Stomach (tissue), 9 donors: Measurements from ENCODE around the gene FHOD3. TPM values are rescaled to one million over a fixed set of nuclear protein-coding genes. Genes with fewer than 3 reads are reported as not detected.

Experiments
- DNase-seq, 2 donors: peaks; one replicate each; pipeline versions ENCODE4 v3.0.0 to v3.0.0-alpha.2; 2013 to 2019
- H3K27ac ChIP-seq, 5 donors: fragments of 200-600 bp in 4 of 5; sonication (generic) in 4 of 5; one replicate each; pipeline ENCODE4 v1.5.1; 2013 to 2019; ENCODE audit warnings: mild to moderate bottlenecking in 1 of 5, moderate library complexity in 1 of 5
- H3K27me3 ChIP-seq, 3 donors: fragments of 200-600 bp; sonication (generic); one replicate each; pipeline ENCODE4 v1.5.1; 2017 to 2019; ENCODE audit warnings: mixed run types in 1 of 3
- H3K36me3 ChIP-seq, 4 donors: fragments of 200-600 bp; sonication (generic); 1 replicate in 3 of 4; 2 replicates in 1 of 4; pipeline ENCODE4 v1.5.1; 2016 to 2019
- H3K4me1 ChIP-seq, 4 donors: fragments of 200-600 bp; sonication (generic); one replicate each; pipeline ENCODE4 v1.5.1; 2016 to 2019
- H3K4me3 ChIP-seq, 4 donors: fragments of 200-600 bp; sonication (generic) in 3 of 4; one replicate each; pipeline ENCODE4 v1.5.1; 2016 to 2019; ENCODE audit warnings: mild to moderate bottlenecking in 1 of 4
- H3K9me3 ChIP-seq, 4 donors: fragments of 200-600 bp; sonication (generic); one replicate each; pipeline ENCODE4 v1.5.1; 2016 to 2019
- EP300 ChIP-seq: sonication (generic); formaldehyde crosslinking; IDR thresholded peaks from one replicate; pipeline ENCODE4 v1.6.1; 2017; ENCODE audit warnings: antibody characterized with exemption
- POLR2A ChIP-seq, 4 donors: fragments of 450-650 bp; IDR thresholded peaks; one replicate each; pipeline ENCODE4 v1.6.1; 2016; ENCODE audit warnings: antibody characterized with exemption in 4 of 4, control low read depth in 2 of 4, mild to moderate bottlenecking in 1 of 4, moderate library complexity in 1 of 4
- POLR2AphosphoS5 ChIP-seq, 3 donors: sonication (generic); formaldehyde crosslinking; IDR thresholded peaks; one replicate each; pipeline ENCODE4 v1.6.1; 2016; ENCODE audit warnings: antibody characterized with exemption in 3 of 3
- WGBS, 5 donors: extraction: QIAGEN DNeasy Blood & Tissue Kit in 3 of 5; methylation state at CpG; one replicate each; pipeline versions ENCODE4 v1.1.5 to v1.1.7; 2013 to 2018; 5-methylcytosine and 5-hydroxymethylcytosine counted together
- intact Hi-C: fragments of 100-400 bp; cut with DNase I; formaldehyde crosslinking; loops from one replicate; pipeline ENCODE4 v1.15.1; 2023; ENCODE audit warnings: low total_unique reads
- polyA plus RNA-seq, 3 donors: library from polyadenylated mRNA; stranded (reverse); fragments of 200-250 nt; gene quantifications; one replicate each; pipeline ENCODE4 v1.2.3, GENCODE V29; 2013
- total RNA-seq, 5 donors: library from RNA; depleted of rRNA; stranded (reverse); fragments of >200 nt; gene quantifications; one replicate each; pipeline versions ENCODE4 v1.1.0 to v1.2.3, GENCODE V29; 2014 to 2016
- TF ChIP-seq, protein P1 (sequence below), 7 experiments: fragments of 450-650 bp in 4 of 7; fragments of 200-600 bp in 3 of 7; sonication (generic) in 3 of 7; IDR thresholded peaks; one replicate each; pipeline ENCODE4 v1.5.1; 2016 to 2019; ENCODE audit warnings: antibody characterized with exemption in 7 of 7, control low read depth in 2 of 7, mild to moderate bottlenecking in 1 of 7
- donor health status: healthy with polysubstance abuse.
- donor health status: Bipolar disorder and iron deficiency.
- donor health status: healthy.

FHOD3 gene
- total and polyA plus RNA-seq, 8 donors: under 0.01 to 9.1 (median 4.6) TPM

- no peak for DNase-seq
- Histone ChIP-seq H3K36me3 (no peaks in the 10 kb centered on the region), H3K27ac (no peak overlapping the region), H3K9me3 (no peaks in the 10 kb centered on the region), H3K4me1 (peaks cover 0 to 16% (median 0%) of the 10 kb centered on the region in 4 donors), H3K27me3 (no peaks in the 10 kb centered on the region), H3K4me3 (no peak overlapping the region)
- WGBS, 5 donors: 57 to 75% (median 70%) methylated on average over 3 of the region's 3 CpGs
- no peak for TF ChIP-seq POLR2A (IDR thresholded peaks at IDR 0.05)
- TF ChIP-seq POLR2AphosphoS5 (IDR thresholded peaks at IDR 0.05): no peak
- TF ChIP-seq EP300: no peak
- TF ChIP-seq, protein P1, sequence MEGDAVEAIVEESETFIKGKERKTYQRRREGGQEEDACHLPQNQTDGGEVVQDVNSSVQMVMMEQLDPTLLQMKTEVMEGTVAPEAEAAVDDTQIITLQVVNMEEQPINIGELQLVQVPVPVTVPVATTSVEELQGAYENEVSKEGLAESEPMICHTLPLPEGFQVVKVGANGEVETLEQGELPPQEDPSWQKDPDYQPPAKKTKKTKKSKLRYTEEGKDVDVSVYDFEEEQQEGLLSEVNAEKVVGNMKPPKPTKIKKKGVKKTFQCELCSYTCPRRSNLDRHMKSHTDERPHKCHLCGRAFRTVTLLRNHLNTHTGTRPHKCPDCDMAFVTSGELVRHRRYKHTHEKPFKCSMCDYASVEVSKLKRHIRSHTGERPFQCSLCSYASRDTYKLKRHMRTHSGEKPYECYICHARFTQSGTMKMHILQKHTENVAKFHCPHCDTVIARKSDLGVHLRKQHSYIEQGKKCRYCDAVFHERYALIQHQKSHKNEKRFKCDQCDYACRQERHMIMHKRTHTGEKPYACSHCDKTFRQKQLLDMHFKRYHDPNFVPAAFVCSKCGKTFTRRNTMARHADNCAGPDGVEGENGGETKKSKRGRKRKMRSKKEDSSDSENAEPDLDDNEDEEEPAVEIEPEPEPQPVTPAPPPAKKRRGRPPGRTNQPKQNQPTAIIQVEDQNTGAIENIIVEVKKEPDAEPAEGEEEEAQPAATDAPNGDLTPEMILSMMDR (IDR thresholded peaks at IDR 0.05): no peak
- intact Hi-C loops: no loop called here
Measured at GRCh38 chr18:36329684-36330434, 32.3 kb downstream of the FHOD3 start.

DNA sequence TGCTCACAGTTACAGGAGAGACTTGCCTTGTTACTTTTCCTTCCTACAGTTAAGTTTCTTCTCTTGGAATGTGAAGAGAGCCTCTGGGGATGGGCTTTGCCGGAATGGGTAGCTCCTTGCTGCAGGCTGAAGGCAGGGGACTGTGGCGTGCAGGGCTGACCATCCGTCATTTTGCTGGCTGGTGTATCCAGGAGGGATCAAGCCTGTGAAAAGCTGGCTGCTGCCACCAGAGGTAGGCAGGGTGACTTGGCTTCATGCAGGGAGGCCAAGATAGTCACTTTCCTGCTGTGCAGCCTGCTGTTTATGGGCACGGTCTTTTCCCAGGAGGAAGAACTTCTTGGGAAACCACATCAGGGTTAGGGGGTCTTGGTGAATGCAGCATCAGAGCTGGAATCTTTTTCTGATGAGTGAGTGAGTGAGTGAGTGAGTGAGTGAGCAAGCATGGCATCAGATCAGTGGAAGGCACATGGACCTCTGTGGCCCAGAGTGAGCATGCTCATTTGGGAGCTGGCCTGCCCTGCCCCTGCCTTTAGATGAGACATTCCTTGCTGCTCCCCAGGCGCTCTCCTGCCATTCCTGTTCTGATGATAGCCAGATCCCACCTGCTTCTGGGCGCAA is 33.0 kb downstream of the FHOD3 start:
- intact Hi-C loops: no loop called here
- Histone ChIP-seq H3K4me1 (peaks cover 0 to 16% (median 0%) of the 10 kb centered on the region in 4 donors), H3K4me3 (no peak overlapping the region), H3K36me3 (no peaks in the 10 kb centered on the region), H3K9me3 (no peaks in the 10 kb centered on the region), H3K27me3 (no peaks in the 10 kb centered on the region), H3K27ac (no peak overlapping the region)
- DNase-seq: no peak
- WGBS, 5 donors: 74 to 85% (median 83%) methylated on average over 6 of the region's 6 CpGs
- TF ChIP-seq POLR2A (IDR thresholded peaks at IDR 0.05): no peak
- no peak for TF ChIP-seq EP300

- no peak overlapping the region for H3K27ac ChIP-seq
- intact Hi-C loops: no loop called here
- no peak for DNase-seq
- no peaks in the 10 kb centered on the region for H3K27me3 ChIP-seq
- no peak overlapping the region for H3K4me3 ChIP-seq
- H3K9me3 ChIP-seq: no peaks in the 10 kb centered on the region
- peaks cover 0 to 16% (median 0%) of the 10 kb centered on the region in 4 donors for H3K4me1 ChIP-seq
- no peaks in the 10 kb centered on the region for H3K36me3 ChIP-seq
- TF ChIP-seq POLR2A (IDR thresholded peaks at IDR 0.05) (no peak), POLR2AphosphoS5 (IDR thresholded peaks at IDR 0.05) (no peak), EP300 (no peak)
- TF ChIP-seq, protein P1 (IDR thresholded peaks at IDR 0.05): no peak
- WGBS, 5 donors: 44 to 60% (median 56%) methylated on average over 5 of the region's 5 CpGs
Measured at GRCh38 chr18:36331521-36331971, 34.0 kb downstream of the FHOD3 start.

- intact Hi-C loops: no loop called here
- H3K4me1 ChIP-seq: peaks cover 0 to 16% (median 0%) of the 10 kb centered on the region in 4 donors
- no peaks in the 10 kb centered on the region for H3K36me3 ChIP-seq
- H3K9me3 ChIP-seq: no peaks in the 10 kb centered on the region
- 28 to 42% (median 35%) methylated on average over 3 of the region's 3 CpGs for WGBS, 5 donors
- peak in 1 of 2 donors; percentile 25 for DNase-seq
- TF ChIP-seq, protein P1 (IDR thresholded peaks at IDR 0.05): no peak
- TF ChIP-seq POLR2AphosphoS5 (IDR thresholded peaks at IDR 0.05): no peak
- no peak for TF ChIP-seq EP300
- no peak for TF ChIP-seq POLR2A (IDR thresholded peaks at IDR 0.05)
- no peak overlapping the region for H3K27ac ChIP-seq
- H3K4me3 ChIP-seq: no peak overlapping the region
- no peaks in the 10 kb centered on the region for H3K27me3 ChIP-seq
Measured at GRCh38 chr18:36333414-36333813, 35.9 kb downstream of the FHOD3 start.

DNA sequence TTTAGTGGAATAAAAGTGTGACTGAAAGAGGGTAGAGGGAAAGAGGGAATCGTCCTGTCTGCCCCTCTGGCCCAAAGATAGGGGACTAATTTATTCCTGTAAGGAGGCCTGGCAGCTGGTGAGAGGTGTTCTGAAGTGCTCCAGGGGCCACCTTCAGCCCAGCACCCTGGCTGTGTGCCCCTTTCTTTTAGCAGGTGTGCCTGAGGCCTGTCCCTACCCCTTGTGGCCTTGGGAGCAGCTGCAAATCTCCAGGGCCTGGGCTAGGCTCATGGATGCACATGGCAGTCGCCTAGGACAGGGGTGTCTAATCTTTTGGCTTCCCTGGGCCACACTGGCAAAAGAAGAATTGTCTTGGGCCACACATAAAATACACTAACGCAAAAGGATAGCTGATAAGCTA is 37.3 kb downstream of the FHOD3 start:
- no peaks in the 10 kb centered on the region for H3K27me3 ChIP-seq
- H3K4me3 ChIP-seq: no peak overlapping the region
- intact Hi-C loops: no loop called here
- TF ChIP-seq, protein P1 (IDR thresholded peaks at IDR 0.05): no peak
- no peak for TF ChIP-seq POLR2AphosphoS5 (IDR thresholded peaks at IDR 0.05)
- no peak for TF ChIP-seq POLR2A (IDR thresholded peaks at IDR 0.05)
- no peak for TF ChIP-seq EP300
- 70 to 93% (median 72%) methylated on average over 3 of the region's 3 CpGs for WGBS, 5 donors
- no peaks in the 10 kb centered on the region for H3K9me3 ChIP-seq
- no peaks in the 10 kb centered on the region for H3K36me3 ChIP-seq
- peaks cover 0 to 16% (median 0%) of the 10 kb centered on the region in 4 donors for H3K4me1 ChIP-seq
- DNase-seq: no peak
- H3K27ac ChIP-seq: no peak overlapping the region
